Uterus (tissue), 4 donors: ENCODE data around the gene FBXO15. TPM values are rescaled to one million over a fixed set of nuclear protein-coding genes. Genes with fewer than 3 reads are reported as not detected.

Source experiments
- DNase-seq, 2 donors: peaks; one replicate each; pipeline ENCODE4 v3.0.0-alpha.2; 2019 to 2020
- H3K27ac ChIP-seq, 2 donors: fragments of 200-600 bp; sonication (generic); 1 replicate in 1 of 2; 2 replicates in 1 of 2; pipeline ENCODE4 v1.5.1; 2016 to 2018
- H3K27me3 ChIP-seq, 2 donors: fragments of 200-600 bp; sonication (generic); one replicate each; pipeline ENCODE4 v1.5.1; 2018 to 2019; ENCODE audit warnings: control low read depth in 1 of 2
- H3K36me3 ChIP-seq, 2 donors: fragments of 200-600 bp; sonication (generic); one replicate each; pipeline ENCODE4 v1.5.1; 2019; ENCODE audit warnings: control low read depth in 1 of 2
- H3K4me1 ChIP-seq, 2 donors: fragments of 200-600 bp; sonication (generic); one replicate each; pipeline ENCODE4 v1.5.1; 2018 to 2019; ENCODE audit warnings: control low read depth in 1 of 2
- H3K4me3 ChIP-seq, 2 donors: fragments of 200-600 bp; sonication (generic); 1 replicate in 1 of 2; 2 replicates in 1 of 2; pipeline ENCODE4 v1.5.1; 2018 to 2019; ENCODE audit warnings: mild to moderate bottlenecking in 1 of 2
- H3K9me3 ChIP-seq, 2 donors: fragments of 200-600 bp; sonication (generic); one replicate each; pipeline ENCODE4 v1.5.1; 2019; ENCODE audit warnings: control low read depth in 1 of 2
- POLR2A ChIP-seq, 2 donors: fragments of 450-650 bp; IDR thresholded peaks; one replicate each; pipeline ENCODE4 v1.6.1; 2016; ENCODE audit warnings: antibody characterized with exemption in 2 of 2, mild to moderate bottlenecking in 1 of 2, moderate library complexity in 1 of 2
- intact Hi-C: fragments of 100-400 bp; cut with DNase I; formaldehyde crosslinking; loops from one replicate; pipeline ENCODE4 v1.15.1; 2023; ENCODE audit warnings: low total_unique reads
- total RNA-seq, 4 donors: library from RNA; depleted of rRNA in 3 of 4; stranded (reverse); fragments of >200 nt in 3 of 4; gene quantifications; one replicate each; pipeline versions ENCODE4 v1.1.0 to v1.2.4, GENCODE V29; 2014 to 2023
- TF ChIP-seq, protein P1 (sequence below), 4 experiments: fragments of 200-600 bp in 2 of 4; fragments of 450-650 bp in 2 of 4; sonication (generic) in 2 of 4; IDR thresholded peaks; one replicate each; pipeline ENCODE4 v1.5.1; 2016 to 2019; ENCODE audit warnings: antibody characterized with exemption in 4 of 4, mild to moderate bottlenecking in 2 of 4, moderate library complexity in 1 of 4
- donor health status: DM: yes; HTN: yes; CAD: no.

The FBXO15 gene
- total RNA-seq, 4 donors from 2014 or later = 0.76 to 3.0 TPM; not detected in 2

DNA sequence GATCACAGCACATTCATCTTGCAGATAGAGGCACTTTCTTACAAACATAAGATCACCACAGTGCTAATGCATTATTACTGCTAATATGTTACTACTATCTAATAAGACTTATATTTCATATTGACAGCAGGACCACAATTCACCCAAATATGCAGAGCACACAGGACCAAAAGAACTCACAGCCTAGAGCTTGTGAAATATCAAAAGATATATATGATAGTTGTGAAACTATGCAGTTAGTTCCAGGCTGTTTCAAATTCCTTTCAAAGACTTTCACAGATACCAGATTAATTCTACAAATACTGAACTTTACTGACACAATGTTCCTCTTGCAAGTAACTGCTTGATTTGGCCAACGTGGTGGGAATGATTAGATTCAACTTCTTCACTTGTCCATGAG, 23.0 kb downstream of the FBXO15 start:
- H3K27ac ChIP-seq = no peak overlapping the region
- H3K36me3 ChIP-seq = no peaks in the 10 kb centered on the region
- no peaks in the 10 kb centered on the region for H3K4me1 ChIP-seq
- DNase-seq = no peak
- intact Hi-C loops = no loop called here
- no peak for TF ChIP-seq POLR2A (IDR thresholded peaks at IDR 0.05)
- TF ChIP-seq, protein P1, sequence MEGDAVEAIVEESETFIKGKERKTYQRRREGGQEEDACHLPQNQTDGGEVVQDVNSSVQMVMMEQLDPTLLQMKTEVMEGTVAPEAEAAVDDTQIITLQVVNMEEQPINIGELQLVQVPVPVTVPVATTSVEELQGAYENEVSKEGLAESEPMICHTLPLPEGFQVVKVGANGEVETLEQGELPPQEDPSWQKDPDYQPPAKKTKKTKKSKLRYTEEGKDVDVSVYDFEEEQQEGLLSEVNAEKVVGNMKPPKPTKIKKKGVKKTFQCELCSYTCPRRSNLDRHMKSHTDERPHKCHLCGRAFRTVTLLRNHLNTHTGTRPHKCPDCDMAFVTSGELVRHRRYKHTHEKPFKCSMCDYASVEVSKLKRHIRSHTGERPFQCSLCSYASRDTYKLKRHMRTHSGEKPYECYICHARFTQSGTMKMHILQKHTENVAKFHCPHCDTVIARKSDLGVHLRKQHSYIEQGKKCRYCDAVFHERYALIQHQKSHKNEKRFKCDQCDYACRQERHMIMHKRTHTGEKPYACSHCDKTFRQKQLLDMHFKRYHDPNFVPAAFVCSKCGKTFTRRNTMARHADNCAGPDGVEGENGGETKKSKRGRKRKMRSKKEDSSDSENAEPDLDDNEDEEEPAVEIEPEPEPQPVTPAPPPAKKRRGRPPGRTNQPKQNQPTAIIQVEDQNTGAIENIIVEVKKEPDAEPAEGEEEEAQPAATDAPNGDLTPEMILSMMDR (IDR thresholded peaks at IDR 0.05) = no peak
- H3K9me3 ChIP-seq = no peaks in the 10 kb centered on the region
- H3K27me3 ChIP-seq = no peaks in the 10 kb centered on the region
- H3K4me3 ChIP-seq = no peak overlapping the region

DNA sequence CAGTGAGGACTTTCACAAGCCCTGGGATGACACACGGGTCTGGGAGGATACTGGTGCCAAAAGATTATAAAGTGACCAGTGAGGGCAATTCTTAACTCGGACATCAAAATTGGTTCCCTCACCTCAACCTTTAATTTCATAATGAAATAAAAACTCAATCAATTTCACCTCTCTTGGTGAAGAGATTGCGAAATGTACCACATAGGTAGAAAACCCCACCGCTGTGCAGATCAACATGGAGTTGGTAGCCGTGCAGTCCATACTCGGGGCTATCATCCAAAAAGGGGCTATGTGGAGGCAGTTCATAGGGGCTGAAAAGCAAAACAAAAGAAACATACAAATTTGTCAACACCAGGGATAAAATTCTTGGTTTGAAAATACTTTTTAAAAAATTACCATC, 24.4 kb downstream of the FBXO15 start:
- no peak for DNase-seq
- Histone ChIP-seq H3K27ac (no peak overlapping the region), H3K4me3 (no peak overlapping the region), H3K27me3 (no peaks in the 10 kb centered on the region), H3K4me1 (no peaks in the 10 kb centered on the region), H3K9me3 (no peaks in the 10 kb centered on the region), H3K36me3 (no peaks in the 10 kb centered on the region)
- intact Hi-C loops = no loop called here
- TF ChIP-seq POLR2A (IDR thresholded peaks at IDR 0.05) = no peak
- TF ChIP-seq, protein P1 (IDR thresholded peaks at IDR 0.05) = no peak

DNA sequence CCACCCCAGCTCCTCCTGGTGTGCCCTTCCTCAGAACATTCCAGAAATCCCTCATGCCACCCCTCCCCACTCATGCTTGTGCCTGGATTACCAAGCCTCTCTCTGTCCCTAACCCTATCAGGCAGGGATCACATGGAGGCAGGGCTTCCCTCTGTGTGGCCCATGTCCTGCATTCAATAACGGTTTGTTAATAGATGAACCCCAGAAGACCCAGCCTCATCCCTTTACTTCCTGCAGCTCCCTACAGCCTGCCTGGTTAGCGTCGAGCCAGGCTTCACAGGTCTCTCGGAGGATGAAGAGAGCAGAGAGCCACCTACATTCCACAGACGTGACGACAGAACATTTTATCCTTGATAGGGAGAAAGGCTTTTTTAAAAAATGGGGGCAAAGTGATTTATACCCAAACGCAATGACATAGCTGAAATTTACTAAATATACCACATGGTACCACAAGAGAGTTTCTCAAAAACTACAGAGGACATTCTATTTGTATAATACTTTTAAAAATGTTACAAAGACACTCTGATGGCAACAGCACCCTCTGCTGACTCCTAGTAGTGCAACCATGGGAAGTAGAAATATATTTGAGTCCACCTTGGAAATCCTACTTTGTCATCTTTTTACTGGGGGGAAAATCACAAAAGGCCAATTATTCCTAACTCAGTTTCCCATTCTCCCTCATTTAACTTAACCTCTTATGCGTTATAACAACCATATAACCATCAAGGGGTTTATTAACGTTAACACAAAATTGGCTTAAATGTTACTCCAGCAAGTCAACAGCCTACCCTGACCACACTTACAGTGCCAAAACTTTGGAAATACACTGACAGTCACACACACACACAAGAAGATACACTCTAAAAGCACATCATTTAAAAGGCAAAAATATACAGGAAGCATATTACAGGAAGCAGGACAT, 30.7 kb downstream of the FBXO15 start:
- Histone ChIP-seq H3K27me3 (no peaks in the 10 kb centered on the region), H3K9me3 (no peaks in the 10 kb centered on the region), H3K4me3 (no peak overlapping the region), H3K27ac (no peak overlapping the region), H3K36me3 (no peaks in the 10 kb centered on the region), H3K4me1 (no peaks in the 10 kb centered on the region)
- no peak for TF ChIP-seq POLR2A (IDR thresholded peaks at IDR 0.05)
- TF ChIP-seq, protein P1 (IDR thresholded peaks at IDR 0.05) = peak in 2 of 4 experiments; percentile 14 to 15
- intact Hi-C loops = no loop called here
- DNase-seq = no peak

DNA sequence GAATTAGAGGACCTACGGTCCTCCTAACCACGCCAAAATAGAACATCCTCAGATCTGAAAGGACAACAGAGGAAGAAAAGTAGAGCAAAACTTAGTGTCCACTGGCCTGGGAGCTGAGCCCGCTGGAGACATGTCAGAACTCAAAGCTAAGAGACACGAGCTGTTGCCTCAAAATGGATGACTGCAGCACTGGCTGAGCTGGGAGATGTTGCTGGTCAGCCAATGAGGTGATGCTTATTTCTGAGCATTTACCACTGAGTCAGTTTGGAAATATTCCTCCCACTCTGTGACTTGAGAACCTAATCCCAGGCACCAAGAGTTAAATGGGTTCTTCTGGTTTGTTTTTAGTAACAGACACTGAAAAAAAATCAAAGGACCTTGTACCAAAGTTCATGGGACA, 32.6 kb downstream of the FBXO15 start:
- Histone ChIP-seq H3K4me1 (no peaks in the 10 kb centered on the region), H3K27ac (no peak overlapping the region), H3K36me3 (no peaks in the 10 kb centered on the region), H3K4me3 (no peak overlapping the region), H3K9me3 (no peaks in the 10 kb centered on the region), H3K27me3 (no peaks in the 10 kb centered on the region)
- DNase-seq = no peak
- intact Hi-C loops = no loop called here
- TF ChIP-seq POLR2A (IDR thresholded peaks at IDR 0.05) = no peak
- TF ChIP-seq, protein P1 (IDR thresholded peaks at IDR 0.05) = no peak

DNA sequence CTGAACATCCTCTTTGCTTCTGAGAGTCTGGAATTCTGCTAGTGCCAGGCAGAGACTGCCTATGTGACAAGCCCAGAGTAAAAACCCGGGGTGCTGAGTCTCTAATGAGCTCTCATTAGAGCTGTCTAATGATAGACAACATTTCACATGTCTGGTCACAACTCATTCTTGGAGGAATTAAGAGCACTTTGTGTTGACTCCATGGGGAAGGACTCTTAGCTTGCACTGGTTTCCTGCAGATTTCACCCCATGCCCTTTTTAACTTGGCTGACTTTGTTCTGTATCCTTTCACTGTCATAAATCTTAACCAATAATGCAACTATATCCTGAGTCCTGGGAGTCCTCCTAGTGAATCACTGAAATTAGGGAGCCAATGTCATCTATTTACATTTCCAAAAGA, 33.5 kb downstream of the FBXO15 start:
- no peak overlapping the region for H3K27ac ChIP-seq
- H3K9me3 ChIP-seq = peaks cover 0 to 1% of the 10 kb centered on the region in 2 donors
- H3K27me3 ChIP-seq = no peaks in the 10 kb centered on the region
- H3K4me1 ChIP-seq = no peaks in the 10 kb centered on the region
- intact Hi-C loops = no loop called here
- no peak for DNase-seq
- H3K36me3 ChIP-seq = no peaks in the 10 kb centered on the region
- no peak overlapping the region for H3K4me3 ChIP-seq
- TF ChIP-seq, protein P1 (IDR thresholded peaks at IDR 0.05) = no peak
- no peak for TF ChIP-seq POLR2A (IDR thresholded peaks at IDR 0.05)
